ENCODE results near the gene RANGRF. TPM values are rescaled to one million over a fixed set of nuclear protein-coding genes. Genes with fewer than 3 reads are reported as not detected.

The RANGRF gene, protein sequence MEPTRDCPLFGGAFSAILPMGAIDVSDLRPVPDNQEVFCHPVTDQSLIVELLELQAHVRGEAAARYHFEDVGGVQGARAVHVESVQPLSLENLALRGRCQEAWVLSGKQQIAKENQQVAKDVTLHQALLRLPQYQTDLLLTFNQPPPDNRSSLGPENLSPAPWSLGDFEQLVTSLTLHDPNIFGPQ
- 47.3 TPM for polyA plus RNA-seq (2013, experiment 1 of 2)
- polyA plus RNA-seq (2013, experiment 2 of 2), result 46.1 TPM

GRCh38 chr17:8288336-8289102 is at the start of gene RANGRF:
Gene RANGRF (plus strand): TSS chr17:8288670. CDS start chr17:8288789, 119 bp downstream.
- H3K79me2 ChIP-seq (ENCODE audit: control insufficient read depth, insufficient read depth, low read length), result no peaks in the 10 kb centered on the region
- H3K36me3 ChIP-seq (ENCODE audit: control insufficient read depth, insufficient read depth, low read length), result no peaks in the 10 kb centered on the region
- H2BK120ac ChIP-seq (ENCODE audit: low read depth, low read length), result no peak within 1 kb of the TSS
- DNase-seq, result peak; percentile 91
- H3K4me2 ChIP-seq (ENCODE audit: low read length), result peak within 1 kb of the TSS; percentile 84
- peak within 1 kb of the TSS; percentile 91 for H4K8ac ChIP-seq (ENCODE audit: low read depth, low read length)
- peak within 1 kb of the TSS; percentile 77 for H3K9ac ChIP-seq (ENCODE audit: low read length)
- peak within 1 kb of the TSS; percentile 73 for H2AK5ac ChIP-seq (ENCODE audit: low read length)
- peak within 1 kb of the TSS; percentile 73 for H3K4me3 ChIP-seq (ENCODE audit: low read length)
- peak within 1 kb of the TSS; percentile 2 for H2BK5ac ChIP-seq (ENCODE audit: low read length)
- peaks cover 4% of the 10 kb centered on the region for H3K79me1 ChIP-seq (ENCODE audit: low read length)
- no peaks in the 10 kb centered on the region for H3K27me3 ChIP-seq (ENCODE audit: insufficient read depth, low read length, poor library complexity)
- peak within 1 kb of the TSS; percentile 82 for H3K4ac ChIP-seq (ENCODE audit: low read depth, low read length)
- H4K5ac ChIP-seq (ENCODE audit: low read length), result no peak within 1 kb of the TSS
- H3K56ac ChIP-seq (ENCODE audit: low read length), result peak within 1 kb of the TSS; percentile 88
- H3K27ac ChIP-seq (ENCODE audit: low read depth, low read length), result no peak within 1 kb of the TSS
- H3K4me1 ChIP-seq (ENCODE audit: control insufficient read depth, low read depth, low read length), result peaks cover 4% of the 10 kb centered on the region
- H2BK15ac ChIP-seq (replicated peaks; ENCODE audit: low read depth), result no peak within 1 kb of the TSS
- no CpG with 5 or more reads among the region's 53 CpGs for WGBS (ENCODE audit: extremely low coverage, insufficient coverage, low lambda C conversion rate)
- H3K23ac ChIP-seq (ENCODE audit: low read length), result peak within 1 kb of the TSS; percentile 89
- peak within 1 kb of the TSS; percentile 88 for H3K18ac ChIP-seq (ENCODE audit: low read length)

GRCh38 chr17:8243827-8244226 is 44.6 kb upstream of the RANGRF start:
- Histone ChIP-seq H3K79me1 (ENCODE audit: low read length) (peaks cover 5% of the 10 kb centered on the region), H2BK120ac (ENCODE audit: low read depth, low read length) (no peak overlapping the region), H3K79me2 (ENCODE audit: control insufficient read depth, insufficient read depth, low read length) (peaks cover 10% of the 10 kb centered on the region), H2BK15ac (replicated peaks; ENCODE audit: low read depth) (no peak overlapping the region), H3K4me2 (ENCODE audit: low read length) (no peak overlapping the region), H3K23ac (ENCODE audit: low read length) (no peak overlapping the region), H3K4me3 (ENCODE audit: low read length) (no peak overlapping the region), H3K36me3 (ENCODE audit: control insufficient read depth, insufficient read depth, low read length) (peaks cover 2% of the 10 kb centered on the region), H3K4me1 (ENCODE audit: control insufficient read depth, low read depth, low read length) (no peaks in the 10 kb centered on the region), H3K9ac (ENCODE audit: low read length) (no peak overlapping the region), H3K4ac (ENCODE audit: low read depth, low read length) (no peak overlapping the region), H3K56ac (ENCODE audit: low read length) (no peak overlapping the region), H3K18ac (ENCODE audit: low read length) (no peak overlapping the region), H3K27me3 (ENCODE audit: insufficient read depth, low read length, poor library complexity) (no peaks in the 10 kb centered on the region), H4K5ac (ENCODE audit: low read length) (no peak overlapping the region), H2BK5ac (ENCODE audit: low read length) (no peak overlapping the region), H3K27ac (ENCODE audit: low read depth, low read length) (no peak overlapping the region), H2AK5ac (ENCODE audit: low read length) (no peak overlapping the region), H4K8ac (ENCODE audit: low read depth, low read length) (no peak overlapping the region)
- DNase-seq, result no peak
- WGBS (ENCODE audit: extremely low coverage, insufficient coverage, low lambda C conversion rate), result no CpG with 5 or more reads among the region's 5 CpGs

- Histone ChIP-seq H3K23ac (ENCODE audit: low read length) (no peak overlapping the region), H3K27ac (ENCODE audit: low read depth, low read length) (no peak overlapping the region), H3K18ac (ENCODE audit: low read length) (no peak overlapping the region), H2BK15ac (replicated peaks; ENCODE audit: low read depth) (no peak overlapping the region), H3K4me3 (ENCODE audit: low read length) (no peak overlapping the region), H4K8ac (ENCODE audit: low read depth, low read length) (no peak overlapping the region), H3K79me2 (ENCODE audit: control insufficient read depth, insufficient read depth, low read length) (peaks cover 15% of the 10 kb centered on the region), H3K4ac (ENCODE audit: low read depth, low read length) (no peak overlapping the region), H3K27me3 (ENCODE audit: insufficient read depth, low read length, poor library complexity) (no peaks in the 10 kb centered on the region), H3K79me1 (ENCODE audit: low read length) (peaks cover 5% of the 10 kb centered on the region), H3K4me2 (ENCODE audit: low read length) (no peak overlapping the region), H4K5ac (ENCODE audit: low read length) (no peak overlapping the region), H2BK120ac (ENCODE audit: low read depth, low read length) (no peak overlapping the region), H2BK5ac (ENCODE audit: low read length) (no peak overlapping the region), H3K56ac (ENCODE audit: low read length) (no peak overlapping the region), H2AK5ac (ENCODE audit: low read length) (no peak overlapping the region), H3K36me3 (ENCODE audit: control insufficient read depth, insufficient read depth, low read length) (peaks cover under 1% of the 10 kb centered on the region), H3K4me1 (ENCODE audit: control insufficient read depth, low read depth, low read length) (no peaks in the 10 kb centered on the region), H3K9ac (ENCODE audit: low read length) (no peak overlapping the region)
- no CpG with 5 or more reads among the region's 8 CpGs for WGBS (ENCODE audit: extremely low coverage, insufficient coverage, low lambda C conversion rate)
- DNase-seq, result no peak
Observed at GRCh38 chr17:8244768-8245167, 43.7 kb upstream of the RANGRF start.

DNA sequence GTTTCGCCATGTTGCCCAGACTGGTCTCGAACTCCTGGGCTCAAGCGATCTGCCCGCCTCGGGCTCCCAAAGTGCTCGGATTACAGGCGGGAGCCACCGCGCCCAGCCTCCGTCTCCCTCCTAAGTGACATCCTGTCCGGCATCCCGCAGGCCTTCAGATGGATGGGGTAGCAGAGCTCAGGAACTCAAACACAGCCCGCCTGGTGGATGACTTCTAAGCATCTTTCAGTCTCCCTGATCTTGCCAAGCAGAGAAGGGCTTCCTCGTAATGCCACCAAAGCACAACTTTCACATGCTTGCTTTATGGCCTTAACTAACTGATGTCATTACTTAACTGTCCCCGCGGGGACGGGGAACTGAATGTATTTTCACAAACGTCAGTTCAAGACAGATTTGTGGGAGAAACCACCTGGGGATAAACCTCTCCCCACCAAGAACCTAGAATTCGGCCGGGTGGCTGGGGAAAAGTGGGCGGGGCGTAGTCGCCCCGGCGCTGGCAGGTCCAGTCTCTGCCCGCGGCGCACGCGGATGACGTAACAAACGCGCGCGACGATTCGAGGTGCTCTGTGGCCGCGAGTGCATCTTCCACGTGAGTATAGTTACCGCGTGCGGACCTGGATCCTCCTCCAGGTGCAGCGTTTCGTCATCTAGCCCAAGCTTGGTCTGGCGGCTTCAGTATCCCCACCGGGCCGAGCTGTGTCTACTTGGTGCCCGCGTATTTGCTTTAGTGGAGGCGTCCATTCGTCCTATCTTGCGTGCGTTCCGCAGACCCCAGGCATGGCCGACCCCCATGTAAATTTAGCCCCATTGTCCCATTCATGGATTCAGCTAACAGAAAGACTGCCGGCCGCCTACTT is 39.5 kb upstream of the RANGRF start, which contains the start of gene PFAS:
TSS of gene PFAS (plus strand) at position 539 of the 857 bp plus-strand sequence. CDS start 4,649 bp downstream, outside the sequence.
- Histone ChIP-seq H3K79me1 (ENCODE audit: low read length) (peaks cover 7% of the 10 kb centered on the region), H2BK5ac (ENCODE audit: low read length) (peak within 1 kb of the TSS; percentile 51), H2BK15ac (replicated peaks; ENCODE audit: low read depth) (no peak within 1 kb of the TSS), H3K4me3 (ENCODE audit: low read length) (peak within 1 kb of the TSS; percentile 93), H3K56ac (ENCODE audit: low read length) (peak within 1 kb of the TSS; percentile 95), H4K5ac (ENCODE audit: low read length) (no peak within 1 kb of the TSS), H3K79me2 (ENCODE audit: control insufficient read depth, insufficient read depth, low read length) (peaks cover 41% of the 10 kb centered on the region), H4K8ac (ENCODE audit: low read depth, low read length) (no peak within 1 kb of the TSS), H2BK120ac (ENCODE audit: low read depth, low read length) (no peak within 1 kb of the TSS), H3K18ac (ENCODE audit: low read length) (peak within 1 kb of the TSS; percentile 81), H3K4me2 (ENCODE audit: low read length) (peak within 1 kb of the TSS; percentile 97), H3K27ac (ENCODE audit: low read depth, low read length) (peak within 1 kb of the TSS; percentile 69), H3K27me3 (ENCODE audit: insufficient read depth, low read length, poor library complexity) (no peaks in the 10 kb centered on the region), H3K36me3 (ENCODE audit: control insufficient read depth, insufficient read depth, low read length) (peaks cover 2% of the 10 kb centered on the region), H3K4me1 (ENCODE audit: control insufficient read depth, low read depth, low read length) (peaks cover 3% of the 10 kb centered on the region), H3K23ac (ENCODE audit: low read length) (no peak within 1 kb of the TSS), H2AK5ac (ENCODE audit: low read length) (peak within 1 kb of the TSS; percentile 47), H3K9ac (ENCODE audit: low read length) (peak within 1 kb of the TSS; percentile 82), H3K4ac (ENCODE audit: low read depth, low read length) (peak within 1 kb of the TSS; percentile 59)
- DNase-seq, result peak; percentile 96
- WGBS (ENCODE audit: extremely low coverage, insufficient coverage, low lambda C conversion rate), result no CpG with 5 or more reads among the region's 58 CpGs

GRCh38 chr17:8249621-8250500 is 38.6 kb upstream of the RANGRF start:
- H4K5ac ChIP-seq (ENCODE audit: low read length), result no peak overlapping the region
- H4K8ac ChIP-seq (ENCODE audit: low read depth, low read length), result no peak overlapping the region
- H2BK5ac ChIP-seq (ENCODE audit: low read length), result no peak overlapping the region
- peaks cover 41% of the 10 kb centered on the region for H3K79me2 ChIP-seq (ENCODE audit: control insufficient read depth, insufficient read depth, low read length)
- no peak overlapping the region for H2BK120ac ChIP-seq (ENCODE audit: low read depth, low read length)
- H3K23ac ChIP-seq (ENCODE audit: low read length), result no peak overlapping the region
- H2AK5ac ChIP-seq (ENCODE audit: low read length), result peak overlapping the region; percentile 47
- H3K4me1 ChIP-seq (ENCODE audit: control insufficient read depth, low read depth, low read length), result peaks cover 3% of the 10 kb centered on the region
- H3K4me2 ChIP-seq (ENCODE audit: low read length), result peak overlapping the region; percentile 8
- no peak for DNase-seq
- H3K79me1 ChIP-seq (ENCODE audit: low read length), result peaks cover 6% of the 10 kb centered on the region
- no peaks in the 10 kb centered on the region for H3K27me3 ChIP-seq (ENCODE audit: insufficient read depth, low read length, poor library complexity)
- H3K56ac ChIP-seq (ENCODE audit: low read length), result peak overlapping the region; percentile 95
- peak overlapping the region; percentile 59 for H3K4ac ChIP-seq (ENCODE audit: low read depth, low read length)
- peak overlapping the region; percentile 81 for H3K18ac ChIP-seq (ENCODE audit: low read length)
- peaks cover 2% of the 10 kb centered on the region for H3K36me3 ChIP-seq (ENCODE audit: control insufficient read depth, insufficient read depth, low read length)
- no CpG with 5 or more reads among the region's 10 CpGs for WGBS (ENCODE audit: extremely low coverage, insufficient coverage, low lambda C conversion rate)
- no peak overlapping the region for H3K27ac ChIP-seq (ENCODE audit: low read depth, low read length)
- peak overlapping the region; percentile 68 for H3K9ac ChIP-seq (ENCODE audit: low read length)
- peak overlapping the region; percentile 93 for H3K4me3 ChIP-seq (ENCODE audit: low read length)
- no peak overlapping the region for H2BK15ac ChIP-seq (replicated peaks; ENCODE audit: low read depth)
